Stimulated activated naive CD4-positive, alpha-beta T cell treated with Interleukin-2 at 50 U/mL for 16 hours (primary cell): Measurements from ENCODE around the gene OR10A6.

Experiments used
- DNase-seq: peaks from one replicate; lab custom pipeline; 2025; lab: John Stamatoyannopoulos, UW

OR10A6 gene, protein sequence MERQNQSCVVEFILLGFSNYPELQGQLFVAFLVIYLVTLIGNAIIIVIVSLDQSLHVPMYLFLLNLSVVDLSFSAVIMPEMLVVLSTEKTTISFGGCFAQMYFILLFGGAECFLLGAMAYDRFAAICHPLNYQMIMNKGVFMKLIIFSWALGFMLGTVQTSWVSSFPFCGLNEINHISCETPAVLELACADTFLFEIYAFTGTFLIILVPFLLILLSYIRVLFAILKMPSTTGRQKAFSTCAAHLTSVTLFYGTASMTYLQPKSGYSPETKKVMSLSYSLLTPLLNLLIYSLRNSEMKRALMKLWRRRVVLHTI

DNA sequence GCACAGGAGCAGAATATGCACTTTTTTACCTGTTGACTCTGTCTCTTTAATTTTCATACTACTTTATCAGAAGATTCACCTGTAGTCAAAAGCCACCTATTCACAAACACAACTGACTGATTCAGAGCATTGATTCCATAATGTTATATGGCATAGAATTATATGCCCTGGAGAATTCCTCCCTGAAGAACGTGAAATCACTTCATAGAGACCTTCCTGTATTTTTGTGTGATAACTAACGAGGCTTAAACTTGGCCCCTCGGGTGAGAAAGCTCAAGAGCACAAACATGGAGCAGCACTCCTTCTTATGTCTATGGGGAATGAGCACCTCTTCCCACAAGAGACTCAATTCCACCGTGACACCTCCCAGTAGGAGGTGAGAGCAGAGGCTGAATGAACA lies at the start of gene OR10A6:
OR10A6 (minus strand) TSS at position 101 of the 400 bp plus-strand sequence. CDS start 2,606 bp downstream, outside the sequence.
- DNase-seq: no peak

DNA sequence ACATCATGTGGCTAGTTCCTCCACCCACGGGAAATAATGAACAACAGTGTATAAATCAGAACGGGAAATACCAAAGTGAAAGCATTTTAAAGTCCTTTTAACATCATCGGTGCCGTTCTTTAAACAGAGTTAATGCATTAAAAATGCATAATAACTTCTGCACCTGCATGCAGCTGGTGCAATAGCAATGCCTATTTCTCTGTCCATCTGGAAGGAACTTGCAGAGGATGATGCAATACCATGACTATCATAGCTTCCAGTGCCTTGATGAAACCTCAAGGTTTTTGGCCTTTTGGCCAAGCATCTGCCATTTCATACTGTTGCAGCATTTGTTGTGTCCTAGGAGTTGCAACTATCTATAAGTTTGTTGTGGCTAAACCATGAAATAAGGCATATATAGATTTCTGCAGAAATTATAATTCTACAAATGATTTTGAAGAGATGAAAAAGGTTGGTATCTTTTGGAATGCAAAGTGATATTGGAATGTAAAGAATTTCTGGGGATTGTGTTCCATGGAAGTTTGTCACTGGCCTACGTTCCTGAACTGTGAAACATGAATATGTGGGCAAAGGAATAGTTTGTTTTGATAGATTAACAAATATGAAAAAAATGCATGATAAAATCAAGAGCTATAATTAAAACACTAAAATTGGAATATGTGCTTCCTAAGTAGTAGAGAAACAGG lies 46.3 kb upstream of the OR10A6 start:
- no peak for DNase-seq

DNA sequence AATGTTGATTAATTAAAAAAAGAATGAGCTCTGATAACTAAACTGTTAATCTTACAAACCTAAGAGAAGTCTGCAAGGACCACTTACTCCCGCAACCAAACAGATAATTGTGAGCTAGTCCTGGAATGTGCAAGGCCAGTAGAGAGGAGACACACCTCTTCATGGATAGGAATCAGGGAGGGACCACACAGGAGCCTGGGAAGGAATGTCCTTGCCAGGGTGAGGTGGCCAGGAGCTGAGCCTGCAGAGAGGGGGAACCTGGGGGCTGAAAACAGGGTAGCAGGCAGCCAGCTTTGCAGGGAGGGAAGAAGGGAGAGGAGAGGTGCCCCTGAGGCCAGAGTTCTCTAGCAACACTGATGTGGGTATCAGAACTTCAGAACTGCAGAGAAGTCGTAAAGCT lies 43.6 kb upstream of the OR10A6 start:
- no peak for DNase-seq

DNA sequence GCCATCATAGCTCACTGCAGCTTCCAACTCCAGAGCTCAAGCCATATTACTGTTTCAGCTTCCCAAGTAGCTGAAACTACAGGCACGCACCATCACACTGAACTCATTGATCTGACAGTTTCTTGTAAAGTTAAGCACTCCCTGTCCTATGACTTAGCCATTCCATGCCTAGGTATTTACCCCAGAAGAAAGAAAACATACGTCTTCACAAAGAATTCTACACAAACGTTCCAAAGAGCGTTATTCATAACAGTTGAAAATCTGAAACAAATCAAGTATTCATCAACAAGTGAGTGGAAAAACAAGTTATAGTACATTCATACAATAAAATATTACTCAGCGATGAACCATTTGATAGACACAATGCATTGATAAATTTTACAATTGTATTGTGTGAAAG lies 41.9 kb upstream of the OR10A6 start:
- DNase-seq: no peak

DNA sequence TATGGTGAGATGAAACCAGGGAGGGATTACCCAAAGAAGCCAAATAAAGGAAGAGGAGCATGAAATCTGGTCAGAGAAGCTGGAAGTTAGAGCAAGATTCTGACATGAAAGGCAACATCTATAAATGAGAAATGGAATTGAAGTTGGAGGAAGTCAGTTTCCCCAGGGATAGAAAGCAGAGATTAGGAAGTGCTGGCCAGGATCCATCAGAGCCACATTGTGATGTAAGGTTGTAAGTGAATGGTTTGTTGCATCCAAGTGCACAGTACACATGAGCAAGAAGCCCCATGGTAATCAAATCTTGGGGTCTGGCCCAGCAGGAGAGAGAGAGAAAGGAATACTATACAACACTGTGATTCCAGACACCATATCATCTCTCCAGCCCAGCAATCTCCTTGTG lies 40.8 kb upstream of the OR10A6 start:
- no peak for DNase-seq

DNA sequence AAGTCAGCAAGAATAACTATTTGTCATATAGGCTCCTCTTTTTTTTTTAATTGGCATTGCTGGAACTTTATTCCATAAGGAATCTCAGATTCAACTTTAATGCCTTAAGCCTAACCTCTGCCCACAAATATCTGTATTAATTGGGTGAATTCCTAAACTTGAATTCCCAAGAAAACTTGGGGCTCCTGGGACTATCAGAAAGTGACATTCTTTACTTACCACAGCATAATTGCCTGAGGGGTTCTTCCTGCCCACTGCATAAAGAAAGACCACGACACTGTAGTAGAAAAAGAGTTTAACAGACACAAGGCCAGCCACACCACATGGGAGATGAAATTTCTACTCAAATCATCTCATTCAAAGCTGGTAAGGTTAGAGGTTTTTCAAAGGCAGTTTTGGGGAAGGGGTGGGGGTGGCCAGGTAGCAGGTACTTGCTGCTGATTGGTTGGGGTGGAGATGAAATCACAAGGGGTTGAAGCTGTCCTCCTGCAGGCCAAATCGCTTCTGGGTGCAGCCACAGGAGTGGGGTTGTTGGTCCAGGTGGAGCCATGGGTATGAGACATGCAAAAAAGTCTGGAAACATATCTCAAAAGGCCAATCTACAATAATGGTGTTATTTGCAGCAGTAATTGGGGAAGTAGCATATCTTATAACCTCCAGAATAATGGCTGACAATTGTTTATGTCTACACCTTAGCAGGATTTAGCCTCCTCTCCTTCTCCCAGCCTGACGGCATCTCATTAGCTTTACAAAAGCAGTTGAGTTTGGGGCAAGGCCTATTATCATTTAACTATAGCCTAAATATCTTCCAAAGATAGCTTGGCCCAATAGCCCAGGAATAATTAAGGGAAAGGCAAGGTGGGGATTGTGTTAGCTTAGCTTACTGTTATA lies 38.9 kb upstream of the OR10A6 start:
- no peak for DNase-seq

DNA sequence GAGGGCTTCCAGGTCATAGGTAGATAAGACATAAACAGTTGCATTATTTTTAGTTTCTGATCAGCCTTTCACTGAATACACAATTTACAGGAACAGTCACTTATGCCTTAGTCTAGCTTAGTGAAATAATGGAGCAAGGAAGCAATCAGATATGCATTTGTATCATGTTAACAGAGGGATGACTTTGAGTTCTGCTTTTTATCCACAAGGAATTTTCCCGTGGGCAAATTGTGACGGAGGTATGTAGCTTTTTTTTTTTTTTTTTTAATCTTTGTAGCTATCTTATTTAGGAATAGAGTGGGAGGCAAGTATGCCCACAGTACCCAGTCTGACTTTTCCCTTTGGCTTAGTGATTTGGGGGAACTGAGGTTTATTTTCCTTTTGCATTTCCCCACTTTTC lies 37.6 kb upstream of the OR10A6 start:
- DNase-seq: no peak

DNA sequence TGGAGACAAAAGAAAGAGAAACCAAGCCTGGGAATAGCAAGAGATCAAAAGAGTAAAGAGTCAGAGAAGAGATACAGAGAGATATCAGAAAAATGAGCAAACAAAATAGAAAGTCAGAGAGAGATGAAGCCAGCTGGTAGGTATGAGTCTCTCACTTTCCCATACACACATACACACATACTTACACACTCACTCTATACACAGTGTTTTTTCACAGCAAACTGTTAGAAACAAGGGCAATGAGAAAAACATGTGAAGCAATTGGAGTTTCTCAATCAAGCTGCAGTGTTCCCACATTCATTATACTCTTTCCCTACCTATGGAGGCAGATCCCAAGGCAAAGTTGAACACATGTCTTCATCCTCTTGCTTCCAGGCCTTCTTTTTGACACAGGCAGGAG lies 36.8 kb upstream of the OR10A6 start:
- DNase-seq: no peak

DNA sequence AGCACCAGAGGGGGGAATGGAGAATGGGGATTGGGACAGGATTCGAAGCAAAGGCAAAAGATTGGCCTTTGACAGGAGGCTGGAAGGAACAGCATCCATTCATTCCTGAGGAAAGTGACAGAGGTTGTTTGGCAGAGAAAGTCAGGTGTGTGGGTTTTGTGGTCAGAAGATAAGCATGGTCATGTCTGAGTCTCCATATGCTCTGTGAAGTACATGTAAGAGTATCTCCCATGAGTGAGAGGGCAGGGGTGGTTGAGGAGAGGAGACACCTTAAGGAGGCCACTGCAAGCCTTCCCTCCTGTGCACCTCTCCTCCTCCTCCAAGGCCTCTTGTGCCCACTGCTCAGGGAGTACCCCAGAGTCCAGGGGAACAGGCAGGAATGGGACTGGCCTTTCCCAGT lies 36.0 kb upstream of the OR10A6 start:
- no peak for DNase-seq

DNA sequence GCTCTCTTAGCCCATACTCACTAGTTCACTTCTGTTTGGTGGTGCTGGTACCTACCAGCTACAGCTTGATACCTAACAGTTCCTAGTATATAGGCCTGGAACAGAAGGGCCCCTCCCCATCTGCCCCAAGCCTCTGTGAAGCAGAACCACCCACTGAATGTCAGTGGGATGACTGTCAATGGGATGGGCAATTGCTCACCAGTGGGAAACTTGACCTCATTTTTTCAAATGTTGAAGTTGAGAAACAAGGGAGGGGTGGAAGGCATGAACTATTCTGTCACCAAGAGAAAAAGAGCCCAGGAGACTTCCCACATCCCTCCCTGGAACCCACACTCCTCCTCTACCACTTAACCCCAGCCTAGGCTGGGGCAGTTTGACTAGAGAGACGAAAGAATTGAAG lies 34.3 kb upstream of the OR10A6 start, which contains the start of gene NLRP10:
NLRP10 (minus strand) TSS at position 62 of the 400 bp plus-strand sequence. CDS start 1,952 bp downstream, outside the sequence.
- DNase-seq: no peak

DNA sequence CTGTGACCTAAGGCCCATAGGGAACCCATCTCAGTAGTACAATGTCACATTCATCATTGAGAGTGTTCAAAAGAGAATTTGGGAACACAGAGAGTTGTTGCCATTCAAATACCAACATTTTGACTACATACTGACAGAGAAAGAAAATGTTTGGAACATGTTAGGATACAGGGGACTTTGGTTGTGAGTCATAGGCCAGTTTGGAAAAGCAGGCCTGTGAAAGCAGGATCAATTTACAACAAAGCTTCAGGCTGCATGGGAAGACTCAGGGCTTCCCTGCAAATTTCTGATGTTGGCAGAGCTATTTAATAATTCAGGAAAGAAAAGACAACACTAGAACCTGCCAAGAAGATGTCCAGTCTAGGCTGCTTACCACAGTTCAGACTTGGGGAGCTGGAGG lies 33.8 kb upstream of the OR10A6 start:
- no peak for DNase-seq

DNA sequence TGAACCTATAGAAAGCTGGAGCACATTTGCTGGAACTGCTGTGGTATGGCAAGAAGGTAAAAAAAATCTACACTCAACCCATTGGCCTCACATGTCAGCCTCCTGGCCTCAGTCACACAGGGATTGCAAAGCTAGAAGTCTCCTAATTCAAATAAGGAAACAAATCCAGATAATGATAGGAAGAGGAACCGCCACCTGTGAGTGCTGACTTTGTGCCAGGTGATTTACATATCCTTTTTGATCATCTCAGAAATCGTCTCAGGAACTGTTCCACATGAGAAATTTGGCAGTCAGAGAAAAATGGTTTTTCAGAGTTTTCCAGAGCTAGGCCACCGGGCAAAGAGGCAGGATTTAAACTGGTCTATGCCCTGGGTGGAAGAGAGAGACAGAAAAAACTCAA lies 33.2 kb upstream of the OR10A6 start:
- DNase-seq: no peak

DNA sequence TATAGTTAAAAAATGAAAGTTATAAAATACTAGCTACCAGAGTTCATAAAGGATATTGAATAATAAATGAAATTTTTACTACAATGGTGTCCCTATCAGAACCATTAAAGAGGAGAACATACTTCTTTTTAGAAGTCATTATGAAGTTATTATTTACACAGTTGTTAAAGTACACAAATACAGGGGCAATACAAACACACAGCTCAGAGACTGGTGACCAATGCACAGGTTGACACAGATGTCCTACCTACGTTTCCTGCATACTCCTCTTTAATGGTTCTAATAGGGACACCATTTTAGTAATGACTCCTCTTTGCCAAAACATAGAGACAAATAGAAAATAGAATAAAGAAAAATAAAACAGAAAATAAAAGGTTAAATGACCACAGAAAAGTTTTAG lies 24.1 kb upstream of the OR10A6 start:
- no peak for DNase-seq

DNA sequence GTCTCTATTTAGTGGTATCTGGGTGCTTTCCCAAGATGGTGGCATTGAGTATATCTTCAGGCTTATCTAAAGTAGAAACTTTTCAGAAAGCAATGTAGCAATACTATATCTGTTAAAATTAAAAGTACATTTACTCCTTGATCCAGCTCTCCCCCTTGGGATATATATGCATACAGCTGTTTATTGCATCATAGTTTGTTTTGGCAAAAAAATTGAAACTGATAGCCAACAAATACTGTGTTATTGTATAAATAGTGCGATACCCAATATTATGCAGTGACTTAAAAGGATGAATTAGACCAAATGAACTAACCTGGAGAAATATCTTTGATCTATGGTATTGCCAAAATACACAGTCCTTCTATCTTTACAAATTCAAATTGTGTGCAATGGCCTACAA lies 18.9 kb upstream of the OR10A6 start:
- no peak for DNase-seq

DNA sequence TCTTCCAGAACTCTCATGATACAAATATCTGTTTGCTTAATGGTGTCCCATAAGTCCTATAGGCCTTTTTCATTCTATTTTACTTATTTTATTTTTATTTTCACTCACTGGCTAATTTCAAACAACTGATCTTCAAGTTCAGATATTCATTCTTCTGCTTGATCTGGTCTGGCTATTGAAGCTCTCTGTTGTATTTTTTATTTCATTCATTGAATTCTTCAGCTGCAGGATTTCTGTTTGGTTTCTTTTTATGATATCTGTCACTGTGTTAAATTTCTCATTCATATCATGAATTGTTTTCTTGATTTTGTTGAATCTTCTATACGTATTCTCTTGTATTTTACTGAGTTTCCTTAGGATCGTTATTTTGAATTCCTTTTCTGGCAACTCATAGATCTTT lies 13.1 kb upstream of the OR10A6 start:
- DNase-seq: no peak

DNA sequence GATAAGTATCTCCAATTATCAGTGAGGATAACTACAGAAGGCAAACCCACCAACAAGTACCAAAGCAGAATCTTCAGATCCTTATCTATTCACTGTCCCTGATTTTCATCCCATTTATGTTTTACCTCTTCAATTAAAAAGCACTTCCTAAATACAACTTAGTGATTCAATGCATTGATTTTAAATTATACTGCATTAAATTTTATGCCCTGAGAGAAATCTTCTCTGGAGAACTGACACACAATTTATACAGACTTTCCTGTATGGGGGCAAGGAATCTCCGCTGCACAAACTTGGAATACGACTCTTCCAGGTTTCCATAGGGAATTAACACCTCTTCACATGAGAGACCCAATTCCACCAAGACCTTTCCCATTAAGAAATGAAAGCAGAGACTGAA lies 10.5 kb upstream of the OR10A6 start, which contains the start of gene OR10A3:
OR10A3 (minus strand) TSS at position 101 of the 400 bp plus-strand sequence. CDS start 2,188 bp downstream, outside the sequence.
- DNase-seq: no peak

DNA sequence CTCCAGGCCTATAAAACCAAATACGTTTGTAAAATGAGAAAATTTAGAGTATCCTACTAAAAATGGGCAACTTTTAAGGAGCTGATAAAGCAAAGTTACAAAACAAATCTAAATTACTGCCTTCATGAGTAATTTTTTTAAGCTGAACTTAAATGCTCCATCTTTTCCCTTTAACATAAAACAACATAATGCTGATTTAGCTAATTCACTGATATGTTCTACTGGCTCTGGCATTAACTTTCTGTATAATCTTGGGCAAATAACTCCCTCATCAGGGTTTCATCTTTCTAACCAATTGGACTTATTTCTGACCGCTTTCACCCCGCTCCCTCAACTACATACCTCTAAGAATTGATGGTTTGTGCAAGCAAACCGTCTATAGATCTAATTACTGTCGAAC lies 10.1 kb upstream of the OR10A6 start:
- no peak for DNase-seq

DNA sequence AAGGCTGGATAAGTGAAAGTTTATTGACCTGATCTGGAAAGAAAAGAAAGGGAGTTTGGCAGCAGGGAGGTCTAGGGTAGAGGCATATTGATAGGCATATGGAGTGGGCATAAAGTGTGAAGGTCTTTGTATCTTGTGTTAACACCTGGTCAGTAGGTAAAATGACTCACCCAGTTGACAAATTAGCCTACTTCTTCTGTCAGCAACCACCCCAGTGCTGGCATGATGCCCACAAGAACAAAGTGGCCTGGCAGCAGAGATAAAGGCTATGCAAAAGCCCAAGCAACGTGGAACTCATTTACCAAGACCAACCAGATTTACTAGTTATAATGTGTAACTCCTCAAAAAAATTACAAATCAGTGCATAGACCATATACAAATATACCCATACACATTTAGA lies 5.5 kb upstream of the OR10A6 start:
- no peak for DNase-seq

DNA sequence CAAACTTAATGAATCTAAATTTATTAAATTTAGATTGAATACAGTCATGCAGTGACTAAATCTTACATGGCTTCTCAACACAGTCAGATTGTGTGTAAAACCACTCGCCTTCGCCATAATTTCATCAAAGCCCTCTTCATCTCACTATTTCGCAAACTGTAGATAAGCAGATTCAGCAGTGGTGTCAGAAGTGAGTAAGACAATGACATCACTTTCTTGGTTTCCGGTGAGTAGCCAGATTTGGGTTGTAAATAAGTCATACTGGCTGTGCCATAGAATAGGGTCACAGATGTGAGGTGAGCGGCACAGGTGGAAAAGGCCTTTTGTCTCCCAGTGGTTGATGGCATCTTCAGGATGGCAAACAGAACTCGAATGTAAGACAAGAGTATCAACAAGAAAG lies 3.4 kb downstream of the OR10A6 start:
- no peak for DNase-seq

DNA sequence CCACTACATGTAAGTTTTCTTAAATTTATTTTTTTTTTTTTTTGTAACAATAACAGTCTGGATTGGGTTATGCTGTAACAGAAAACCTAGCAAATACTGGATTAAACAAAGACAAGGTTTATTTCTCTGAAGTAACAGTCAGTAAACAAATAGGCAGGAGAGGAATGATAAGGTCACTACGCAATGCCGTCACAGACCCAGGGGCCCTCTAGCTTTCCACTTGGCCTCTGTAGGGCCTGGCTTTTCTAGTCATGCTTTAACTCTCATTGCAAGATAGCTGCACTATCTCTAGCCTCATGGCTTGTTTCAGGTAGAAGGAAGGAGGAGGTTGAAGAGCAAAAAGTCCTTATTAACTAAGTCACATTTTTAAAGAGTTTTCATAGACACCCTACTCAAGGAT lies 6.5 kb downstream of the OR10A6 start:
- DNase-seq: no peak

DNA sequence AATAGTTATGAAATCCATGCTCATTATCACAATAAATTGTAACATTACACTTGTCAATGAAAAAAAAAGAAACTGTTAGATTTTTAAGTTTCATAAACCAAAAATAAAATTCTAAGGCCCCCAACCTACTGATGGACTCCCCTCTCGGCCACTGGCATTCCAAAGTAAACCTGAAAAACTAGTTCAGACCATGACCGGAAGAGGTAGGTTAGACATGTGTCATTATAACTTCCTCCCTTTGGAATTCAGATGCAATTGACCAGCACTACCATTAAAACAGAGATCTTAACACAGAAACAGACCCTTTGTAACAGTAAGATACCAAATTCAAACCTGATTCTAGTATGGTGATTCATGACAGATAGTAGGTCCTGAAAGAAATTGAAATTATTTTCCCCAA lies 12.9 kb downstream of the OR10A6 start:
- DNase-seq: no peak

DNA sequence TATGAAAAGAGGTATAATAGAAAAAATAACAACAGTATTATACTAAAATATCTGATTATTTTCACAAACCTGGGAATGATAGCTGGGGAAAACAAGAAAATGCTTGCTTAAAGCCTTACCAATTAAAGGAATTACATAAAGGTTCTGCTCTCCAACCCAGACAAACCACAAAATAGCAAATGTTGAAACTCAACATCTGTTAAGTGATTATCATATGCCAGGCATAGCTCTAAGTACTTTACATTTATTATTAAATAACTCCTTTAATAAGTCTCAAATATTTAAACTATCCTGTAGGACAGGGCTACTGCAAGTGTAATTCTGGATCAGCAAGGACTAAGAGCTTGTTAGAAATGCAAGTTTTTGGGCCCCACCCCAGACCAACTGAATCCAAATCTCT lies 20.1 kb downstream of the OR10A6 start:
- no peak for DNase-seq
